HG03135 (cell line): ENCODE results near the gene TPBG.

Experiments
- ATAC-seq: cut with Tn5 transposase; IDR thresholded peaks from one replicate; pipeline ENCODE4 v1.9.1; 2021; ENCODE audit warnings: mild to moderate bottlenecking, moderate library complexity; ENCODE audit not compliant: unreplicated experiment

Gene TPBG, protein sequence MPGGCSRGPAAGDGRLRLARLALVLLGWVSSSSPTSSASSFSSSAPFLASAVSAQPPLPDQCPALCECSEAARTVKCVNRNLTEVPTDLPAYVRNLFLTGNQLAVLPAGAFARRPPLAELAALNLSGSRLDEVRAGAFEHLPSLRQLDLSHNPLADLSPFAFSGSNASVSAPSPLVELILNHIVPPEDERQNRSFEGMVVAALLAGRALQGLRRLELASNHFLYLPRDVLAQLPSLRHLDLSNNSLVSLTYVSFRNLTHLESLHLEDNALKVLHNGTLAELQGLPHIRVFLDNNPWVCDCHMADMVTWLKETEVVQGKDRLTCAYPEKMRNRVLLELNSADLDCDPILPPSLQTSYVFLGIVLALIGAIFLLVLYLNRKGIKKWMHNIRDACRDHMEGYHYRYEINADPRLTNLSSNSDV

DNA sequence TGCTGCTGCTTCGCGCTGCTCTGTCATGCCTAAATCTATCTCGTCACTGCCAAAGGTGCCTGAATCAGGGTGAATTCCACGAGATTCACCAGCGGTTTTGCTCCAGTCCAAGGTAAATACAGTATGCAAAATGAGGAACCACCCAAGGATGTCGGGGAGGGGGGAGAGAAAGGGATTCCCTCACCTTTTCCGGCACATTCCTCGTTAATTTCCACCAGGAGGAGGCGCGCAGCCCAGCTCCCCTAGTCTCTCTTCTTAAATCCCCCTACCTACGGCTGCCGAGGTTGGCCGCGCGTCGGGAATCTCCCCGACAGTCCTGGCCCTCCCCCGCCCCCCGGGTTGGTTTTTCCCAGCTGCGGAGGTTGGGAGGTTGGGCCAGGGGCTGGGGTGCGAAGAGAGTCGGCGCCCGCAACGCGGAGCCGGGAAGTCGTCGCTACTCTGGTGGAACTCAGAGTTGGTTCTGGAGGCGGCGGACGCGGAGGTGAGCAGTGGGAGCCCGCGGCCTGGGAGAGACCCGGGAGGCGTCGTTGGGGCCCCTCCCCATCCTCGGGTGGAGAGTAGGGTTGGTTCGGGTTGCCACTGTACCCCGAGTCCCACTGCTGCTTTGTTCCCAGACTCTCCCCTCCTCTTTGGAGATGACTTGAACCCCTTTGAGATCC, at the start of gene TPBG:
Gene TPBG (plus strand): TSS at position 390 of the 659 bp plus-strand sequence. CDS start 1,145 bp downstream, outside the sequence.
- no peak for ATAC-seq

DNA sequence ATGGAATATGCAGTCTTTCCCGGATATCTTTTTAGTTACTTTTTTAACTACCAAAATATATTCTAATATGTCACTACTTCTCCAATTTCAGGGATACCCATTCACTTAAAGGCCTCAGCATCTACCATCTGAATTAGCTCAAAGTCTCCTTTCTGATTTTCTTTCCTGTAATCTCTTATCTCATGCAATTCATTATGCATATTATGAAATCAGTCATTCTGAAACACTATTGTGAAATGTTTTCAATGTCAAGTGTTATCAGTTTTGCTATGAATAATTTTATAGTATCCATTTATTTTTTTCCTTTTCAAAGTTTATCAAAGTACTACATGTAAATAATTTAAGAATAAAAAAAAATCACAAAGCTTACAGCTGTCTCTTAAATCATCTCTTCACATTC, 41.2 kb upstream of the TPBG start:
- ATAC-seq = no peak

DNA sequence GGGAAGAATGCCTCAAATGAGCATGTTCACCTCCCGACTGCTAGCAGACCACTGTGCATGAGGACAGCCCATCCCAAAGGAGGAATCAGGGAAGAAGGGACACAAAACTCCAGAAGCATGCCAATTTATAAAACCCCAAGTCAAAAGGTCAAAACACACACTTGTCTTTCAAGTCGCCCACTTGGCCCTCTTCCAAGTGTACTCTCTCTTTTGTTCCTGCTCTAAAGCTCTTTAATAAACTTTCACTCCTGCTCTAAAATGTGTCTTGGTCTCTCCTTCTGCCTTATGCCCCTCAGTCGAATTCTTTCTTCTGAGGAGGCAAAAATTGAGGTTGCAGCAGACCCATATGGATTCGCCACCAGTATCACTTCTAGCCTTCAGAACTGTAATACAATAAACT, 33.9 kb upstream of the TPBG start:
- no peak for ATAC-seq

DNA sequence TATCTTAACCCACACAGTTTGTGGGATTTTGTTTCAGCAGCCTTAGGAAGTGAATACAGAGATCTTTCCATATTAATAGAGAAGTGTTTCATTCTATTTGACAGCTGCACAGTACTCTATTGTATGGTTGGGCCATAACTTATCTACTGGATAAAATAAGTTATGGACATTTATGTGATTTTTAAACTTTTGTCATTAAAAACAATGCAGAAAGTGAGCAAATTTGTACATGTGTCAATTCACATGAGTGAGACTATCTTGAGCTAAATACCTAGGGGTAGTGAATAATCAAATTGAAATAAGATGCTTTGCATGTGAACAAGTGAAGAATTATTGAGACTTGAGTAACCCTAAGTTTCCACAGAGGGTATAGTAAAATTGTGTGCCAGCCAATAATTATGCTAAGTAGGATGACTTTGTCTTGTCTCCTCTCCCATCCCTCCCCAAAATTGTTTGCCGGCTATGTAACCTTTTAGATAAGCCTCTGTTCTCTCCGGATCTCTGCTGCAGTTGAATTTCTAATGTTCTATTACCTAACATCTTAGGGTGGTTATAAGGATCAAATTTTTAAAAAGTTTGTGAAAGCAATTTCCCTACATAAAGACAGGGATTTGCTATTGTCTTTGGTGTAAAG, 33.3 kb upstream of the TPBG start:
- ATAC-seq = no peak

DNA sequence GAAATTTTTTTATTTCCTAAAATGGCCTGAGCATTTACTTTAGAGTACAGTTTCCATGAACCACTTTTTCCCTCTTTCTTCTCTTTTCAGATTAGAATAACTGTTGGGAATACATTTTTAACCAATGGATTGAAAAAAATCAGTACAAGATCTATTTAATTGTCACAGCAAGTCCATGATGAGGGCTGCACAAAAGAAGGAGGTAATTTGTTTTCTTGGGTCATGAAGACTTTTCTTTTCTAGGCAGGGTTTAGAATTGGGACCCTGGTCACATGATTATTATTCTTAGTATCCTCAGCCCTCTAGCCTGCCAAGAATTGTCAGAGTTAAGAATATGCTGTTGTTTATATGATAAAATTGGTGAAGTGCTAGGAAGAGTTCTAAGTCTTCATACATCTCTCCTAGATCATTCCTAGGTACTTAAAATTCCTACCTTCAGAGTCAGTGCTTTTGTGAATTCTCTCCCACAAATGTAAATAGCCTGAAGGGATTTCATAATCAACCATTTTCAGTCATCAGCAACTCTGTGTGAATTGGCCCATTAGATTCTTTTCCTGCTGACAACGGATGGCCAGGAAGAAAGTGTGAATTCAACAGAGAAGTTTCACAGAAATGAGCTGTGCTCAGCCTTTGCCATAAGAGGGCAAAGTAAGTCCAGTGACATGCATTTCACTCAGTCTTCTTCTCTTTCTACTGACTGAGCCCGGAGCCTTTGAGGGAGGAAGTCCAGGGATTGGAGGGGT, 32.4 kb upstream of the TPBG start:
- ATAC-seq = no peak

DNA sequence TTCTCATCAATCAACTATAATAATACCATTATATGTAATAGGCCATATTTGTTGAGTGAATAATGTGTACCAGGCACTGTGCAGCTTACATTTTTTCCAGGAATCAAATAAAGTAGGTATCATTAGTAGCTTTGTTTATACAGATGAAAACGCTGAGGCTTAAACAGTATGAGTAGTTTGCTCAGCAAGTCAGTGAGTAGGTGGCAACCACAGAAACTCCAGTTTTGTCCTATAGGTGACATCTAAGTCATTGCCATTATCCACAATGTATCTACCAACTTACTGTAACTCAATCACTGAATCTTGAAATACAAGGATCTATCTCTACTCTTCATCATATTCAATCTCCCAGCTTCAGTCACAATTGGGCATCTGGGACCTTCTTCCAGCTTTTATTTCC, 29.8 kb upstream of the TPBG start:
- no peak for ATAC-seq

DNA sequence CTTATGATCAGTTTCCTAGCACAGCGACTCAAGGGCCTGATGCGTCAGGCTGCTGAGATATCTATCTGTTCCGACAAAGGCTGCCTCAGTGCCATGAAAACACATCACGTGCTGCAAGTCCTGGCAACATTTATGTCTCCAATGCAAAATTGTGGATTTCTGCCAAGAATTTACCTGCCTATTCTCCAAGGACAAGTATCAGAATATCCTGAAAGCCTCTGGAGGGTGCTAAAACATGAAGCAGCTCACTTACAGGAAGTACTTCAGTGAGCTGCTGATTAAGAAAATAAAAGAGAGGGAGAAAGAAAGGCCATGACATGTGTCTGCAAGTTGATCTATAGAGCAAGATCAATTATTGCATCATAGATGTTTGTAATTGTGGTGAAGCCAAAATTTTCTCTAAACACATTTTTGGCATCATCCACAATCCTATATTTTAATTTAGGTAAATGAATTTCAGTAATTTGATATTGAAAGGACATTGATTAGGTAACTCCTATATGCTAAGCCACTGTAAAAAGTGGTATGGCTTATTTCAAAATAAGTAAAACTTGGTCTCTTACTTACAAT, 25.8 kb upstream of the TPBG start:
- no peak for ATAC-seq

DNA sequence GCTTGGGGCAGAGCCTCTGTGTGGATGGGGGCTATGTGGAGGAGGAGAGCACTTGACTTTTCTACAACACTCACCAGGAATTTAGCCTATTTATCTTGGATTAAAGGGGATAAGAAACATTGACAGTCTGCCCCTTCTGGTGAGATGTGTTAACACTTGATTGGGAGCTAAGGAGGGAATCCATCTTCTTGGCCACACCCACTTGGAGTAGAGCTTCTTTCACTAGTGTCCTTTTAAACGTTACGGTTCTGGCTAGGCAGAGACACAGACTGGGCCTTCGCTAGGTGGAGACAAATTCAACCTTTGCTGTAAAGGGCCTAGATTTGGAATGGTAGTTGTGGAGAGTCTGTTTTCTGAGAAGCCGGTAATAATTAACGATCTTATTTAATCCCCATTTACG, 15.5 kb upstream of the TPBG start:
- ATAC-seq = no peak

DNA sequence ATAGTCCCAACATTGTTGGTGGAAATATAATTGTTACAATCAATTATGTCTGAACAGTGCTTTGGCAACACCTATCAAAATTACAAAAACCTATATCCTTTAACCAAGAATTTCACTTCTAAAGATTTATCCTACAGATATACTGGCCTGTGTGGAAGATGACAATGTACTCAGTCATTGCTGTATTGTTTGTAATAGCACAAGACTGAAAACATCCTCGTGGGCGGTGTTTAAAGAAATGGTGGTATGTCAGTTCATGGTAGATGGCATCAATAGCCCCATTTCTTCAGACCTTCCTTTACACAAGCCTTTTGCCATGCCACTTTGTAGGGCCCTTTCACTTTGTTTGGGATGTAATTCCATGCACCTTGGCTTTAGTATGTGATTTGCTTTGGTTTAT, 9.8 kb upstream of the TPBG start:
- ATAC-seq = no peak

DNA sequence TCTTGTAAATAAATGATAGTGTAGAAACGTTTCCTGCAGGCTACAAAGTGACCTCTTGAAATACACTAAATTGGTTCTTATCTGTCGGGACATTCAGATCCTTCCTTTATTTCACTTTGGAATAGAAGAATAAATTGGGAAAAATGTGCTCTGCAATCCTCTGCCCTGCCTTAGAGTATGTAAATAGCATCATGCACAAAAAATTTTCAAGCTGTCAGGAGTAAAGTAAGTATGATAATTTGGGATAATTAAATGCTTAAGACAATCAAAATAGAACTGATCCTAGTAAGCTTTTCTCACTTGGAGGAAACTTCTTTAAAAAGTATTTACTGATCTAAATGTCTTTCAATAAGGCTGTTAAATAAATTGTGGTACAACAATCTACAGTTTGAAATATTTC, 3.1 kb upstream of the TPBG start:
- no peak for ATAC-seq

DNA sequence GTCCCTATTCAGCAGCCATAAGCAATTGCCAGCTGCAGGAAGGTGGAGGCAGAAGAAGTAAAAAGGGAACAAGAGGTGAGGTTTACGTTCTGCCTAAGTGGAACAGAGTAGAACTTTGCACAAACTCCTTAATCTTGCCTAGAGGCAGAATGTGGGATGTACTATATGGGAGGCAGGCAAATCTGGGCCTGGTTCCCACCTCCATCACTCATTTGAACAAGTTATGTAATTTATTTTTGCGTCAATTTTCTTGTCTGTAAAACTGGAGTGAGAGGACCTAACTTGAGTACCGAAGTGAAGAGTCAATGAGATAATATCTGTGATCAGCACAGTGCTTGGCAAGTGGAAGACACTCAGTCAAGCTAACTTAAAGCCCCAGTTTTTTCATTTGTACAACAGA, 2.0 kb upstream of the TPBG start:
- ATAC-seq = no peak

DNA sequence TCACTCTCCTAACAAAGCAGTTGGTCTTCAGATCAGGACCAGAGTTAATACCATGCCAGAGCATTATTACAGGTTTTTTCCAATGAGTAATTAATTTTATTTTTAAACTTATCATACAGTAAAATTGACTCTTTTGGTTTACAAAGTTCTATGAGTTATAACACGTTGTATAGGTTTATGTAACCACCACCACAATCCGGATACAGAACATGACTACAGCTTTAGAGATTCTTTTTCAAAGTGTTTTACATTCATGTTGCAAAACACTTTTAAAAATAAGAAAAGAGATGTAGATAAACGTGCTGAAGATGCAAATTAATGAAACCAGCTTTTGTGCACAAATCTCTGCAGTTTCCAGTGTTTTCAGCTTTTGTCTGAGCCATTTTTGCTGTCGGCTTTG, 1.5 kb upstream of the TPBG start:
- ATAC-seq = no peak

DNA sequence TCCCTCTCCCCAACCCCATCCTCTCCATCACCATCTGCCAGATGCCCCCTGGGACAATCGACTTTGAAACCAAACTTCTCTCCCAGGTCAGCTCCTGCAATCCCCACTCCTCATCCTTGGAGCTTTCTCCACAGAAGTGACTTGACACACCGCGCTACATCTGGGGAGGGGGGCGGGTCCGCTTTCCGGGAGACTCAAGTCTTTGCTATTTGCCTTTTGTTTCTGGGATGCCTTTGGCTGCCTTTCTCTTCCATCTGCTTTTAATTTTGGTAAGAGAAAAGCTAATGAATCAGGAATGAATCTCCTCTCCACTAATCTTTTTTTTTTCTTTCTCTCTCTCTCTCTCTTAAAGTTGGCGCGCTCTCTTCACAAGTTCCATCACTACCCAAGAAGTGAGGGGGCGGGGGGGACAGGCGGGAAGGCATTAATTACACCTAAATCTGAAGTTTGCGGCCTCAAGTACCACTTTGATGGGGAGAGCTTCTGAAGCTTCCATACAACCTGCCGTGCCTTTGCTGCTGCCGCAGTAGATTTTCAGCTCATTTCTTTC, 664 bp upstream of the TPBG start:
- no peak for ATAC-seq

DNA sequence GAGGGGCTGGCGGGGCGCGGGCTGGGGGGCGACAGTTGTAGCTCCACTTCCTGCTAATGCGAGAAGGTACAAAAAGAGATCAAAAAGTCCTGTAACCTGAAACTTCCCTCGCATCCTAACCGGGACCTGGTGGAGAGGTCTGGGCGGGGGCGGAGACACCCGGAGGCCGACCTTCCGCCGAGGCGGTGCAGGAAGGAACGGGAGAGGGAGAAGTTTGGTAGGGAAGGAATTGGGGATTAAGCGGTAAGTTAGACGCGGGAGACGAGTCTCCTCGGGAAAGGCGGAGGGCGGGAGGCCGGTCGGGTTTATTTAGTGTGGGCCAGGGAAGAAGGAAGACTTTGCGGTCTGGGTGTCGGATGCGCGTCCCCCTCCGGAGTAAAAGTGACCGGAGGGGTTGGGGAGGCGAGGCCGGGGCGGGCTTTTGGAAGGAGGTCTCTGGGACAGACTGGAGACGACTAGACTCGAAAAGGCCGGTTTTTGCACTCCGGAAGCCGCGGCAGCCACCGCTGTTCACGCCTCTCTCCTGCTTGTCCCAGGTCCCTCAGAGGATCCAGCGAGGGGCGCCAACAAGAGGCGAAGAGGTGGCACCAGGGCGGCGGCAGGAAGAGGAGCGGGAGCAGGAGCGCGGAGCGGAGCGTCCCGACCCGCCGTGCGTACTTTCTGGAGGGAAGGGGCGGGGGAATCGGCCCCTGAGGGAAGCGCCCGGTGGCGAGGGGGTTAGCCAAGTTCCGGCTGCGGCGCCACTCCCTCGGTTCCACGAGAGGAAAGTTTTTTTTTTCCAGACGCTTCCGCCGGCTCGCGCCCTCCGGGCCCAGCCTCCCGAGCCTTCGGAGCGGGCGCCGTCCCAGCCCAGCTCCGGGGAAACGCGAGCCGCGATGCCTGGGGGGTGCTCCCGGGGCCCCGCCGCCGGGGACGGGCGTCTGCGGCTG, 734 bp downstream of the TPBG start:
- ATAC-seq = no peak

DNA sequence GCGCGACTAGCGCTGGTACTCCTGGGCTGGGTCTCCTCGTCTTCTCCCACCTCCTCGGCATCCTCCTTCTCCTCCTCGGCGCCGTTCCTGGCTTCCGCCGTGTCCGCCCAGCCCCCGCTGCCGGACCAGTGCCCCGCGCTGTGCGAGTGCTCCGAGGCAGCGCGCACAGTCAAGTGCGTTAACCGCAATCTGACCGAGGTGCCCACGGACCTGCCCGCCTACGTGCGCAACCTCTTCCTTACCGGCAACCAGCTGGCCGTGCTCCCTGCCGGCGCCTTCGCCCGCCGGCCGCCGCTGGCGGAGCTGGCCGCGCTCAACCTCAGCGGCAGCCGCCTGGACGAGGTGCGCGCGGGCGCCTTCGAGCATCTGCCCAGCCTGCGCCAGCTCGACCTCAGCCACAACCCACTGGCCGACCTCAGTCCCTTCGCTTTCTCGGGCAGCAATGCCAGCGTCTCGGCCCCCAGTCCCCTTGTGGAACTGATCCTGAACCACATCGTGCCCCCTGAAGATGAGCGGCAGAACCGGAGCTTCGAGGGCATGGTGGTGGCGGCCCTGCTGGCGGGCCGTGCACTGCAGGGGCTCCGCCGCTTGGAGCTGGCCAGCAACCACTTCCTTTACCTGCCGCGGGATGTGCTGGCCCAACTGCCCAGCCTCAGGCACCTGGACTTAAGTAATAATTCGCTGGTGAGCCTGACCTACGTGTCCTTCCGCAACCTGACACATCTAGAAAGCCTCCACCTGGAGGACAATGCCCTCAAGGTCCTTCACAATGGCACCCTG, 1.6 kb downstream of the TPBG start:
- ATAC-seq = no peak

DNA sequence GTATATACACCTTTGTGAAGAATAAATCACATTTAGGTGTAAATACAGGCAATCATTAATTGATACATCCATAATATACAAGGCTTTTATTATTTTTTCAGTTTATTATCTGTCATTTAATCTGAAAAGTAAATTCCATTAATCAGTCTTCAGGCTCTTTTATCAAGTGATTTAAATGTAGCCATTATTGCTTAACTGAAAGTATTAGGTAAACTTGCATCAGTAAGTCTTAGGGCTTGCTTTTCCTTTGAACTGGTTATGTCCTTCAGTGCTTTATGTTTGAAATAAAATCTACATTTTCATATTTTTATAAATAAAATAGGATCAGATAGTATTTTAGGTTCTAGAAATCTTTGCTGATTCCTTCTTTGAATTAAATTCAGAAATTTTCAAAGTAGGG, 4.1 kb downstream of the TPBG start:
- ATAC-seq = no peak

DNA sequence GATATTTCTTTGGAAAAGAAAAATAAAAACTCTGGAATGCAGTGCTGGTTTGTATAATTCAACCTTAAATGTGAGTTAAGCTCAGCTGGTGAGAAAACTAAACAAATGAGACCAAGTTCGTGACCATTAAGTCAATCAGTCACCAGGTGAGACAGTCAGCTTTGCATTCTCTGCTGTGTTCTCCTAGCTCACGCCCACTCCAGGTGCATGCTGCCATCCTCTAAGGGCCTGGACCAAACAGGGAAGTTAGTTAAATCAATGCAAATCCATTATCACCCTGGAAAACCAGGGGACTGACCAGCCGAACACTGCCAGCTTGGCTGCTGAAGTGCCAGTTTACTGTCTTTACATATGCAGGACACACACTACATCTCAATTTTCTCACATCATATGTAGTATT, 7.2 kb downstream of the TPBG start:
- ATAC-seq = no peak

DNA sequence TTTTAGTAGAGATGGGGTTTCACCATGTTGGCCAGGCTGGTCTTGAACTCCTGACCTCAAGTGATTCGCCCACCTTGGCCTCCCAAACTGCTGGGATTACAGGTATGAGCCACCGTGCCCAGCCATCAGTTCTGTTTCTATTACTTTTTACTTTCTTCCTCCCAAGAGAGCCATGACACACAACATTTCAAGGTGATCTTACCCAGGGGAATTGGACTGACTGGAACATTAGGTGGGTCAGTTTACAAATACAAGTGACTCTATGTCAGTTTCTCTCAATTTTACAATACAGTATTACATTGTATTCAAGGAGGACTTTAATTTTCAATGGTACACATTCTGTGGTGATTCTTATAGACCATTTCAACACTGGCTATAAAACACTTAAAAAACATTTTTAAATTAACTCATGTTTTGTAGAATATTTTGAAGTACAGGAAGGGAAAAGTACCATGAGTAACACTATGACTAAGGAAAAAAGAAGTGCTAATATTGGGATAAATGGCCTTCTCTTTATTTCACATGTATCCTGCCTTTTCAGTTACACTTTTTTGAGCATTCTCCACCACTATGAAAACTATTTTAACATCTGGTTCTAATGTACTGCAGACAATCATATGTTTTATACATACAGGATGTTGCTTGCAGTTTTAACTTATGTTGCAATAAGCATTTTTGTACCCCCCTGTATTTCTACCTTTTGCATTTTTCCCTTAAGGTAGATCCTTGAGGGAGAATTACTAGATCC, 8.4 kb downstream of the TPBG start:
- ATAC-seq = no peak
